AG20443 (cell line): ENCODE results near the gene NRG3.

Experiments used
- DNase-seq: peaks from one replicate; pipeline ENCODE4 v3.0.0; 2012; ENCODE audit warnings: low spot score, mixed read lengths

Gene NRG3

DNA sequence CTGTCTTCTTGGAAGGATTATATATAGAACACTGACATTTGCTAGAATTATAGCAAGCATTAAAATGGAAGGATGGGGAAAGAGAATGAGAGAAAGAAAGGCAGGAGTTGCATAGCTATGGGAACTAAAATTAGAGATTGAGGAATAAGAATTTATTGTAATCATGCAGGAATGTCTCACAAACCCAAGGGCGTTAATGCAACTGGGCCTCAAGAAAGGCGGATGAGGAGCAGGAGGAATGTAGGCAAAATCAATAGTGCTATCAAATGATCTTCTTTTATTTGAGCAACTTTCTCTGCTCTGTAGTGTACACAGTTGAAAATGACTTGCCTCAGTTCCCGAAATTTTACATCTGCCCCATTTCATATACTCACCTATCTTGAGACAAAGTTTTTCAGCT, 1132.5 kb downstream of the NRG3 start:
- DNase-seq: no peak

DNA sequence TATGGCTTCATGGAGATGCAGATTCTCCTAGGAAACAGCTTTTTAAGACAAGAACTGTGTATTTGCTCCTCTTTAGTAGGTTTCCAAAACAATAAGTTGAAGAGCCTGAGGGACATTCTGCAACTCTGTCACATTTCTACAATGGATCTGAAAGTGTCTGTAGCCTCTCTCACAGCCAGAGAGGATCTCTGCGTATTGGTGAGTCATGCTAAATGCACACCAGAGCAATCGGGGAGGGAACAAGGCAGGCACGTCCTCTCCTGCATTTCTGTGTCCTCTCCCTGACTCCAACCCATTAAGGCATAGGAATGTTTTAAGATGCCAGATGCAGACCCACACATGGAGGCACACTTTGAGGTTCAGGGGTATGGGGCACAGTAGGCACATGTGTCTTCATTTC, 1137.9 kb downstream of the NRG3 start:
- peak; percentile 20 for DNase-seq

GRCh38 chr10:83017076-83017867, 1142.3 kb downstream of the NRG3 start:
- DNase-seq: no peak

DNA sequence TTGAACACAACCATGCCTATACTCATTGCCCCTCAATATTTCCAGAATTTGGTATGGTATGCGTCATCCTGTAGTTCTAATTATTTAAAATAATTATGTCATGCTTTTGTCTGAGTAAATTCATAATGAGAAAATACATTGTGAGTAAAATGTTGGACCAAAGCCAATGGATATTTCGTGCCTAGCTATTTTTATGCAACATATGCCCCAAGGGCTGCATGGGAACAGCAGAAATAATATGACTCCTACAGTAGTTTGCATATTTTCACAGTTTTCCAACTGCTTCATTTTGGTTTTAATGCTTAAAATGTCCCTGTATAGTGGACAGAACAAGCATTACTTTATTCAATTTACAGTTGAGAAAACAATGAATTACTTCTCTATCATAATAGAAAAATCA, 1148.7 kb downstream of the NRG3 start:
- DNase-seq: no peak
